H1 (cell line): ENCODE data around the gene SFRP2. TPM values are rescaled to one million over a fixed set of nuclear protein-coding genes. Genes with fewer than 3 reads are reported as not detected.

Experiments
- CTCF ChIA-PET: fragments of 300-600 bp; sonication (Branson Sonifier 250); formaldehyde crosslinking; loops from one replicate; lab custom pipeline; 2021; ENCODE audit not compliant: partially characterized antibody; lab: Charles Lee
- POLR2A ChIA-PET: fragments of 300-600 bp; sonication (Branson Sonifier 250); formaldehyde crosslinking; loops from one replicate; lab custom pipeline; 2021; ENCODE audit warnings: inconsistent platforms; ENCODE audit not compliant: partially characterized antibody; lab: Charles Lee
- DNase-seq, 2 experiments: peaks; one replicate each; pipeline versions ENCODE4 v3.0.0 to v3.0.0-alpha.2; 2010 to 2022; ENCODE audit warnings: low spot score in 2 of 2, low read depth in 1 of 2, mixed read lengths in 1 of 2
- FAIRE-seq: peaks from 2 replicates; lab custom pipeline; 2011; peaks lifted over from hg19 to GRCh38; lab: Jason Lieb, UNC
- H2AFZ ChIP-seq: 2 replicates; pipeline ENCODE4 v1.8.1; 2012; ENCODE audit warnings: low read length, inconsistent platforms
- H2AK5ac ChIP-seq: 2 replicates; pipeline ENCODE4 v1.6.1; 2013; ENCODE audit warnings: low read depth, low read length
- H2BK120ac ChIP-seq: replicated peaks from 2 replicates; pipeline ENCODE3; 2013; ENCODE audit warnings: low read depth, low read length, inconsistent platforms
- H2BK12ac ChIP-seq: 2 replicates; pipeline ENCODE4 v1.6.1; 2013; ENCODE audit warnings: low read depth, low read length
- H2BK15ac ChIP-seq: 2 replicates; pipeline ENCODE4 v1.6.1; 2013; ENCODE audit warnings: low read length
- H2BK20ac ChIP-seq: 2 replicates; pipeline ENCODE4 v1.6.1; 2013; ENCODE audit warnings: low read length
- H2BK5ac ChIP-seq: 2 replicates; pipeline ENCODE4 v1.6.1; 2013; ENCODE audit warnings: low read depth, low read length
- H3K14ac ChIP-seq: 2 replicates; pipeline ENCODE4 v1.6.1; 2013; ENCODE audit warnings: inconsistent platforms; ENCODE audit not compliant: insufficient read length
- H3K18ac ChIP-seq: 2 replicates; pipeline ENCODE4 v1.6.1; 2013; ENCODE audit warnings: low read length; ENCODE audit errors: extremely low read depth
- H3K23ac ChIP-seq: 2 replicates; pipeline ENCODE4 v1.6.1; 2013; ENCODE audit warnings: inconsistent platforms; ENCODE audit not compliant: insufficient read length
- H3K23me2 ChIP-seq: 2 replicates; pipeline ENCODE4 v1.6.1; 2013; ENCODE audit warnings: low read depth, low read length
- H3K27ac ChIP-seq: 2 replicates; pipeline ENCODE4 v1.6.1; 2011; ENCODE audit warnings: low read depth, low read length, inconsistent platforms
- H3K27me3 ChIP-seq, 4 experiments: replicated peaks in 1 of 4; 1 replicate in 1 of 4; 2 replicates in 3 of 4; pipeline versions ENCODE4 v1.6.1 to v1.8.1; 2011 to 2013; ENCODE audit warnings: low read length in 3 of 4, mild to moderate bottlenecking in 3 of 4, inconsistent platforms in 2 of 4, mixed read lengths in 2 of 4, moderate library complexity in 1 of 4; ENCODE audit not compliant: control insufficient read depth in 3 of 4, insufficient read depth in 3 of 4; ENCODE audit errors: extremely low read depth in 1 of 4
- H3K36me3 ChIP-seq, 4 experiments: 2 replicates each; pipeline versions ENCODE4 v1.6.1 to v1.8.1; 2011 to 2013; ENCODE audit warnings: mild to moderate bottlenecking in 4 of 4, low read length in 3 of 4, moderate library complexity in 2 of 4, control low read depth in 1 of 4, inconsistent platforms in 1 of 4; ENCODE audit not compliant: insufficient read depth in 4 of 4, control insufficient read depth in 2 of 4
- H3K4ac ChIP-seq: replicated peaks from 2 replicates; pipeline ENCODE3; 2013; ENCODE audit warnings: low read length, low read depth, mixed read lengths, inconsistent platforms; ENCODE audit not compliant: insufficient read length
- H3K4me1 ChIP-seq, 4 experiments: replicated peaks in 1 of 4; 1 replicate in 1 of 4; 2 replicates in 3 of 4; pipeline versions ENCODE4 v1.6.1 to v1.8.1; 2011 to 2013; ENCODE audit warnings: low read length in 3 of 4, inconsistent platforms in 2 of 4, mixed read lengths in 1 of 4; ENCODE audit not compliant: insufficient read depth in 4 of 4, control insufficient read depth in 3 of 4
- H3K4me2 ChIP-seq, 2 experiments: 2 replicates each; pipeline versions ENCODE4 v1.6.1 to v1.8.1; 2011 to 2013; ENCODE audit warnings: low read depth in 2 of 2, low read length in 2 of 2, control low read depth in 1 of 2, inconsistent platforms in 1 of 2, mild to moderate bottlenecking in 1 of 2; ENCODE audit not compliant: insufficient read depth in 1 of 2
- H3K4me3 ChIP-seq, 4 experiments: fragments of 200-600, 300-600 bp in 1 of 4; sonication (generic), shearing (Covaris generic), sonication (Bioruptor Twin) in 1 of 4; 2 replicates each; pipeline versions ENCODE4 v1.5.1 to v1.8.1; 2011 to 2016; ENCODE audit warnings: low read length in 4 of 4, low read depth in 3 of 4, control low read depth in 2 of 4, inconsistent platforms in 2 of 4, mild to moderate bottlenecking in 2 of 4, mixed read lengths in 1 of 4, moderate library complexity in 1 of 4; ENCODE audit not compliant: insufficient read depth in 2 of 4; ENCODE audit errors: extremely low read depth in 1 of 4
- H3K56ac ChIP-seq: replicated peaks from 2 replicates; pipeline ENCODE3; 2013; ENCODE audit warnings: low read depth, mild to moderate bottlenecking, mixed read lengths, low read length, inconsistent platforms; ENCODE audit not compliant: insufficient read length
- H3K79me1 ChIP-seq: 2 replicates; pipeline ENCODE4 v1.6.1; 2013; ENCODE audit warnings: low read depth, low read length, control low read depth
- H3K79me2 ChIP-seq, 2 experiments: 2 replicates each; pipeline versions ENCODE4 v1.6.1 to v1.8.1; 2012 to 2013; ENCODE audit warnings: low read length in 2 of 2, mild to moderate bottlenecking in 2 of 2, inconsistent platforms in 1 of 2; ENCODE audit not compliant: insufficient read depth in 2 of 2, control insufficient read depth in 1 of 2
- H3K9ac ChIP-seq, 4 experiments: replicated peaks in 1 of 4; 1 replicate in 1 of 4; 2 replicates in 3 of 4; pipeline versions ENCODE4 v1.6.1 to v1.8.1; 2011 to 2013; ENCODE audit warnings: low read depth in 3 of 4, low read length in 3 of 4, control low read depth in 2 of 4, mild to moderate bottlenecking in 2 of 4, moderate library complexity in 2 of 4, inconsistent platforms in 1 of 4; ENCODE audit errors: extremely low read depth in 1 of 4
- H3K9me3 ChIP-seq, 2 experiments: 2 replicates each; pipeline versions ENCODE4 v1.6.1 to v1.8.1; 2012 to 2013; ENCODE audit warnings: mild to moderate bottlenecking in 2 of 2, moderate library complexity in 2 of 2, control low read depth in 1 of 2, inconsistent platforms in 1 of 2, low read depth in 1 of 2, low read length in 1 of 2, mixed read lengths in 1 of 2; ENCODE audit not compliant: insufficient read depth in 2 of 2
- H4K20me1 ChIP-seq, 2 experiments: replicated peaks in 1 of 2; 2 replicates each; pipeline versions ENCODE3 to v1.8.1; 2011 to 2013; ENCODE audit warnings: inconsistent platforms in 2 of 2, low read length in 2 of 2, mild to moderate bottlenecking in 1 of 2; ENCODE audit not compliant: insufficient read depth in 2 of 2, control insufficient read depth in 1 of 2
- H4K5ac ChIP-seq: 2 replicates; pipeline ENCODE4 v1.6.1; 2013; ENCODE audit warnings: low read length, low read depth, mixed read lengths, inconsistent platforms; ENCODE audit not compliant: insufficient read length
- H4K8ac ChIP-seq: 2 replicates; pipeline ENCODE4 v1.8.0; 2013; ENCODE audit warnings: mild to moderate bottlenecking, moderate library complexity, low read length, inconsistent platforms; ENCODE audit not compliant: insufficient read depth; ENCODE audit errors: extremely low read depth
- H4K91ac ChIP-seq: replicated peaks from 2 replicates; pipeline ENCODE3; 2013; ENCODE audit warnings: low read length, mixed read lengths, inconsistent platforms; ENCODE audit not compliant: insufficient read length
- JUND ChIP-seq: IDR thresholded peaks from 2 replicates; pipeline ENCODE4 v1.6.1; 2011; ENCODE audit warnings: mild to moderate bottlenecking, improper control_type of control experiment, low read length
- SIRT6 ChIP-seq: IDR thresholded peaks from one replicate; pipeline ENCODE4 v1.7.1; 2012; ENCODE audit warnings: low read length, inconsistent platforms
- SRF ChIP-seq: IDR thresholded peaks from 2 replicates; pipeline ENCODE4 v1.6.1; 2011; ENCODE audit warnings: mild to moderate bottlenecking, low read depth, low read length, moderate library complexity
- WGBS, 2 experiments: shearing (Covaris generic) in 1 of 2; methylation state at CpG; one replicate each; pipeline versions ENCODE4 v1.1.6 to v1.1.7; 2013 to 2015; ENCODE audit warnings: low lambda C conversion rate in 2 of 2, mixed read lengths in 2 of 2, inconsistent platforms in 1 of 2, low coverage in 1 of 2, missing lambda C conversion rate in 1 of 2; ENCODE audit not compliant: insufficient replicate concordance in 2 of 2, insufficient coverage in 1 of 2, insufficient read length in 1 of 2; ENCODE audit errors: extremely low coverage in 1 of 2, missing lambda C conversion rate in 1 of 2; 5-methylcytosine and 5-hydroxymethylcytosine counted together
- polyA plus RNA-seq, 7 experiments: library from polyadenylated mRNA; depleted of rRNA in 3 of 7; stranded (reverse) in 5 of 7; unstranded in 2 of 7; fragments of >200 nt in 5 of 7; fragments of 200-250 nt in 2 of 7; gene quantifications; 1 replicate in 5 of 7; 2 replicates in 1 of 7; 4 replicates in 1 of 7; pipeline versions ENCODE4 v1.2.1 to v1.2.3, GENCODE V29; 2011 to 2013; ENCODE audit warnings: missing spikeins in 2 of 7, mixed read lengths in 2 of 7
- total RNA-seq: library from RNA; stranded (reverse); fragmentation: NEBNext Ultra II Directional; extraction: Animal tissue kit (Norgen Biotek cat#: 25700); gene quantifications from 2 replicates; pipeline ENCODE4 v1.2.1, GENCODE V29; 2021

The SFRP2 gene
- total and polyA plus RNA-seq, 2 of the 8 experiments (the other 6 are each of a cell fraction or from before 2014, with no cell fraction given), result 108 to 342 TPM

- CTCF ChIA-PET, result no interaction called here
- no peak overlapping the region for H3K9ac ChIP-seq
- H3K27ac ChIP-seq, result no peak overlapping the region
- no peak overlapping the region for H3K14ac ChIP-seq
- no peaks in the 10 kb centered on the region for H4K20me1 ChIP-seq
- H2BK5ac ChIP-seq, result no peak overlapping the region
- no peak overlapping the region for H3K4ac ChIP-seq
- no peak for DNase-seq
- H3K4me2 ChIP-seq, result no peak overlapping the region
- no peak overlapping the region for H4K8ac ChIP-seq
- H4K5ac ChIP-seq, result no peak overlapping the region
- H3K23me2 ChIP-seq, result no peaks in the 10 kb centered on the region
- H2BK12ac ChIP-seq, result no peak overlapping the region
- H3K4me3 ChIP-seq, result no peak overlapping the region
- no peak overlapping the region for H2AFZ ChIP-seq
- no peaks in the 10 kb centered on the region for H3K79me2 ChIP-seq
- no peak overlapping the region for H4K91ac ChIP-seq
- no peaks in the 10 kb centered on the region; a peak in 1 of 4 replicates for H3K9me3 ChIP-seq
- no peak for FAIRE-seq
- 94% methylated on average over 2 of the region's 2 CpGs; no CpG with 5 or more reads in 1 of the 2 experiments for whole genome bisulfite sequencing, 2 experiments
- H3K23ac ChIP-seq, result no peak overlapping the region
- H2BK15ac ChIP-seq, result no peak overlapping the region
- H2AK5ac ChIP-seq, result no peak overlapping the region
- POLR2A ChIA-PET, result no interaction called here
- H3K56ac ChIP-seq, result no peak overlapping the region
- H2BK120ac ChIP-seq, result no peak overlapping the region
- no peaks in the 10 kb centered on the region for H3K79me1 ChIP-seq
- no peak for TF ChIP-seq JUND
- no peak for TF ChIP-seq SIRT6
- no peak for TF ChIP-seq SRF
- TF ChIP-seq, all 59 proteins: peak for 0
- Histone ChIP-seq H3K18ac (no peak overlapping the region), H3K36me3 (no peaks in the 10 kb centered on the region), H3K27me3 (peaks cover 0 to 1% (median 0%) of the 10 kb centered on the region in 4 experiments; a peak in 1 of 7 replicates), H2BK20ac (no peak overlapping the region), H3K4me1 (peaks cover 0 to 6% (median 0%) of the 10 kb centered on the region in 4 experiments; a peak in 1 of 7 replicates)
Observed at GRCh38 chr4:153814789-153815188, 25.9 kb upstream of the SFRP2 start.
